Caco-2 (cell line): ENCODE results near the gene HS3ST4. TPM values are rescaled to one million over a fixed set of nuclear protein-coding genes. Genes with fewer than 3 reads are reported as not detected.

Experiments
- BruUV-seq: library from RNA; stranded (reverse); fragments of 400-500 nt; replicated peaks from 2 replicates; lab custom pipeline; 2021; lab: Mats Ljungman, UMichigan
- CTCF ChIA-PET: fragments of 300-600 bp; sonication (Branson Sonifier 250); formaldehyde crosslinking; loops from one replicate; lab custom pipeline; 2022; ENCODE audit warnings: antibody characterized with exemption; lab: Charles Lee
- POLR2A ChIA-PET: fragments of 300-600 bp; sonication (Branson Sonifier 250); formaldehyde crosslinking; loops from one replicate; lab custom pipeline; 2022; ENCODE audit warnings: antibody characterized with exemption; lab: Charles Lee
- DNase-seq, 2 experiments: peaks; one replicate each; pipeline versions ENCODE4 v3.0.0 to v3.0.0-alpha.2; 2020 to 2022
- H3K27me3 ChIP-seq: replicated peaks from 2 replicates; pipeline ENCODE4 v1.6.0; 2011; ENCODE audit warnings: low read length; ENCODE audit not compliant: control insufficient read depth, insufficient read depth
- H3K36me3 ChIP-seq: 2 replicates; pipeline ENCODE4 v1.5.1; 2011; ENCODE audit warnings: low read length; ENCODE audit not compliant: control insufficient read depth, insufficient read depth
- H3K4me1 ChIP-seq: fragments of 250-450 bp; sonication (Bioruptor Pico); 2 replicates; pipeline ENCODE4 v1.5.1; 2020; ENCODE audit warnings: mild to moderate bottlenecking
- H3K4me3 ChIP-seq: 2 replicates; pipeline ENCODE4 v1.5.1; 2011; ENCODE audit warnings: low read depth, mild to moderate bottlenecking, control low read depth, low read length
- H3K9me3 ChIP-seq: fragments of 250-450 bp; sonication (Bioruptor Pico); 2 replicates; pipeline ENCODE4 v1.5.1; 2020; ENCODE audit warnings: mild to moderate bottlenecking, moderate library complexity
- H3K27ac Mint-ChIP-seq: one replicate; pipeline ENCODE4 v1.8.0; 2022; ENCODE audit warnings: mixed read lengths; ENCODE audit not compliant: unreplicated experiment
- H3K27me3 Mint-ChIP-seq: one replicate; pipeline ENCODE4 v1.8.0; 2022; ENCODE audit warnings: mixed read lengths; ENCODE audit not compliant: insufficient read depth, unreplicated experiment
- H3K36me3 Mint-ChIP-seq: one replicate; pipeline ENCODE4 v1.8.0; 2022; ENCODE audit warnings: mild to moderate bottlenecking, mixed read lengths; ENCODE audit not compliant: insufficient read depth, unreplicated experiment
- H3K4me1 Mint-ChIP-seq: one replicate; pipeline ENCODE4 v1.8.0; 2022; ENCODE audit warnings: low read depth, mixed read lengths; ENCODE audit not compliant: unreplicated experiment
- H3K4me3 Mint-ChIP-seq: one replicate; pipeline ENCODE4 v1.8.0; 2022; ENCODE audit warnings: mild to moderate bottlenecking, moderate library complexity, mixed read lengths; ENCODE audit not compliant: unreplicated experiment
- H3K9me3 Mint-ChIP-seq: one replicate; pipeline ENCODE4 v1.8.0; 2022; ENCODE audit warnings: mixed read lengths; ENCODE audit not compliant: unreplicated experiment
- CTCF ChIP-seq, 2 experiments: fragments of 200-600 bp in 1 of 2; IDR thresholded peaks; 1 replicate in 1 of 2; 2 replicates in 1 of 2; pipeline versions ENCODE4 v1.5.1 to v1.8.0; 2011 to 2022; ENCODE audit warnings: antibody characterized with exemption in 1 of 2, control low read depth in 1 of 2, inconsistent platforms in 1 of 2, low read depth in 1 of 2, low read length in 1 of 2, mild to moderate bottlenecking in 1 of 2, moderate library complexity in 1 of 2; ENCODE audit not compliant: insufficient read depth in 1 of 2, severe bottlenecking in 1 of 2, unreplicated experiment in 1 of 2
- intact Hi-C: fragments of 100-400 bp; cut with micrococcal nuclease; formaldehyde crosslinking; loops from one replicate; pipeline ENCODE4 v1.10.0; 2022; ENCODE audit not compliant: unreplicated experiment
- total RNA-seq: library from RNA; stranded (reverse); gene quantifications from 2 replicates; pipeline ENCODE4 v1.2.3, GENCODE V29; 2022

HS3ST4 gene
- total RNA-seq, 1 experiment from 2014 or later = 0.11 TPM

- no peak for TF ChIP-seq CTCF (IDR thresholded peaks at IDR 0.05; ENCODE audit: insufficient read depth in 1 of 2, low read depth in 1 of 2, low read length in 1 of 2, severe bottlenecking in 1 of 2, unreplicated experiment in 1 of 2)
- Histone ChIP-seq H3K27me3 (no peaks in the 10 kb centered on the region), H3K4me3 (no peak overlapping the region), H3K36me3 (no peaks in the 10 kb centered on the region), H3K4me1 (no peaks in the 10 kb centered on the region), H3K9me3 (no peaks in the 10 kb centered on the region)
- Mint-ChIP-seq H3K4me3 (no peak overlapping the region), H3K27ac (no peak overlapping the region), H3K9me3 (no peaks in the 10 kb centered on the region), H3K36me3 (no peaks in the 10 kb centered on the region), H3K27me3 (peaks cover 9% of the 10 kb centered on the region), H3K4me1 (no peaks in the 10 kb centered on the region)
- intact Hi-C loops = no loop called here
- ChIA-PET CTCF (no interaction called here), POLR2A (interaction anchor here (0.6 kb wide), 1 partner anchor 1140 kb away, joined by 3 read pairs; no protein-coding TSS in a partner anchor)
- no peak for DNase-seq
- BruUV-seq = no TSS peak
These were observed 42.9 kb downstream of the HS3ST4 start for GRCh38 chr16:25734430-25735385.

- Histone ChIP-seq H3K4me1 (no peaks in the 10 kb centered on the region), H3K27me3 (no peaks in the 10 kb centered on the region), H3K36me3 (no peaks in the 10 kb centered on the region), H3K9me3 (no peaks in the 10 kb centered on the region), H3K4me3 (no peak overlapping the region)
- BruUV-seq = no TSS peak
- ChIA-PET POLR2A (no interaction called here), CTCF (no interaction called here)
- Mint-ChIP-seq H3K27ac (no peak overlapping the region), H3K27me3 (peaks cover 7% of the 10 kb centered on the region), H3K9me3 (no peaks in the 10 kb centered on the region), H3K4me3 (no peak overlapping the region), H3K4me1 (no peaks in the 10 kb centered on the region), H3K36me3 (no peaks in the 10 kb centered on the region)
- DNase-seq = no peak
- no peak for TF ChIP-seq CTCF (IDR thresholded peaks at IDR 0.05; ENCODE audit: insufficient read depth in 1 of 2, low read depth in 1 of 2, low read length in 1 of 2, severe bottlenecking in 1 of 2, unreplicated experiment in 1 of 2)
- intact Hi-C loops = no loop called here
These were observed 43.9 kb downstream of the HS3ST4 start for GRCh38 chr16:25735645-25736044.

GRCh38 chr16:25747160-25747758 lies 55.5 kb downstream of the HS3ST4 start:
- BruUV-seq = no TSS peak

More at GRCh38 chr16:25747160-25747758, 55.5 kb downstream of the HS3ST4 start:
- peaks cover 3% of the 10 kb centered on the region for H3K27me3 Mint-ChIP-seq
- POLR2A ChIA-PET = no interaction called here
- H3K4me3 Mint-ChIP-seq = no peak overlapping the region
- Histone ChIP-seq H3K36me3 (no peaks in the 10 kb centered on the region), H3K9me3 (no peaks in the 10 kb centered on the region), H3K27me3 (no peaks in the 10 kb centered on the region), H3K4me1 (no peaks in the 10 kb centered on the region), H3K4me3 (no peak overlapping the region)
- DNase-seq = peak in 1 of 2 experiments; percentile 44
- CTCF ChIA-PET = no interaction called here
- no peaks in the 10 kb centered on the region for H3K36me3 Mint-ChIP-seq
- TF ChIP-seq CTCF (IDR thresholded peaks at IDR 0.05; ENCODE audit: insufficient read depth in 1 of 2, low read depth in 1 of 2, low read length in 1 of 2, severe bottlenecking in 1 of 2, unreplicated experiment in 1 of 2) = no peak
- no peak overlapping the region for H3K27ac Mint-ChIP-seq
- peaks cover 9% of the 10 kb centered on the region for H3K9me3 Mint-ChIP-seq
- intact Hi-C loops = no loop called here
- H3K4me1 Mint-ChIP-seq = no peaks in the 10 kb centered on the region
